Large intestine (tissue), 1 donor: ENCODE data around the gene RMC1. TPM values are rescaled to one million over a fixed set of nuclear protein-coding genes. Genes with fewer than 3 reads are reported as not detected.

Source experiments
- polyA plus RNA-seq: library from polyadenylated mRNA; unstranded; fragments of 120-200 nt; gene quantifications from one replicate; pipeline ENCODE4 v1.2.1, GENCODE V29; 2013

The RMC1 gene
- polyA plus RNA-seq, 1 donor = 14.4 TPM

Other genes with a start within 250 kb of the RMC1 start
- gene RIOK3, start 50.2 kb upstream of the RMC1 start, polyA plus RNA-seq = 93.8 TPM
- gene NPC1, start 83.0 kb downstream of the RMC1 start, polyA plus RNA-seq = 34.6 TPM
- gene ANKRD29, start 159.4 kb downstream of the RMC1 start, polyA plus RNA-seq = 6.1 TPM
- gene LAMA3, start 185.9 kb downstream of the RMC1 start, polyA plus RNA-seq = 48.8 TPM